Panc1 (cell line): ENCODE measurements around the gene PGM5. TPM values are rescaled to one million over a fixed set of nuclear protein-coding genes. Genes with fewer than 3 reads are reported as not detected.
A peak's percentile ranks its signal among the peaks of the same experiment; 100 is the strongest.
"Not testable (repeated sequence)": the region's sequence is repeated elsewhere in the genome, so short reads cannot be mapped to it uniquely, and the experiment has no call there.

ENCODE experiments used
- ATAC-seq: fragments of 200-7000 bp; cut with Tn5 transposase; 2 replicates; pipeline ENCODE4 v1.9.1; 2020; ENCODE audit warnings: mild to moderate bottlenecking, moderate library complexity
- BruUV-seq: library from RNA; stranded (reverse); fragments of 400-500 nt; replicated peaks from 2 replicates; lab custom pipeline; 2021; lab: Mats Ljungman, UMichigan
- CTCF ChIA-PET: fragments of 300-600 bp; sonication (Branson Sonifier 250); formaldehyde crosslinking; loops from one replicate; lab custom pipeline; 2022; ENCODE audit warnings: antibody characterized with exemption; lab: Charles Lee
- POLR2A ChIA-PET: fragments of 300-600 bp; sonication (Branson Sonifier 250); formaldehyde crosslinking; loops from one replicate; lab custom pipeline; 2022; ENCODE audit warnings: antibody characterized with exemption; lab: Charles Lee
- DNase-seq: peaks from one replicate; pipeline ENCODE4 v3.0.0-alpha.2; 2010; ENCODE audit warnings: low read depth, low spot score
- H3K27ac ChIP-seq: 2 replicates; pipeline ENCODE4 v1.5.1; 2011; ENCODE audit warnings: mild to moderate bottlenecking, low read length, inconsistent platforms
- H3K27me3 ChIP-seq: fragments of 200-500 bp; sonication (Bioruptor generic); 2 replicates; pipeline ENCODE4 v1.6.0; 2014; ENCODE audit warnings: low read length, inconsistent platforms; ENCODE audit not compliant: control insufficient read depth, insufficient read depth
- H3K36me3 ChIP-seq: fragments of 200-500 bp; sonication (Bioruptor generic); 2 replicates; pipeline ENCODE4 v1.5.1; 2014; ENCODE audit warnings: inconsistent platforms, mild to moderate bottlenecking, low read length, moderate library complexity; ENCODE audit not compliant: control insufficient read depth, insufficient read depth
- H3K4me1 ChIP-seq: 2 replicates; pipeline ENCODE4 v1.5.1; 2011; ENCODE audit warnings: inconsistent platforms, mild to moderate bottlenecking, low read length, moderate library complexity; ENCODE audit not compliant: control insufficient read depth, insufficient read depth
- H3K4me3 ChIP-seq, 2 experiments: 2 replicates each; pipeline ENCODE4 v1.5.1; 2011 to 2012; ENCODE audit warnings: low read depth in 2 of 2, low read length in 2 of 2, mild to moderate bottlenecking in 2 of 2, inconsistent platforms in 1 of 2, moderate library complexity in 1 of 2
- H3K9me3 ChIP-seq: fragments of 200-500 bp; sonication (Bioruptor generic); 2 replicates; pipeline ENCODE4 v1.5.1; 2014; ENCODE audit warnings: low read depth, mild to moderate bottlenecking, inconsistent platforms, low read length, moderate library complexity; ENCODE audit not compliant: control insufficient read depth, insufficient read depth
- in situ Hi-C: cut with HindIII; loops from 2 replicates; pipeline ENCODE4 v1.10.0; 2016; ENCODE audit warnings: low sequenced_read_pairs, low pct_unique_long_range_greater_than_20kb
- intact Hi-C: fragments of 100-400 bp; cut with micrococcal nuclease; formaldehyde crosslinking; loops from one replicate; pipeline ENCODE4 v1.10.0; 2022; ENCODE audit not compliant: unreplicated experiment
- total RNA-seq: library from RNA; stranded (reverse); gene quantifications from one replicate; pipeline ENCODE4 v1.2.1, GENCODE V29; 2021; ENCODE audit not compliant: unreplicated experiment
- TF ChIP-seq, protein P1 (sequence below): fragments of 450-650 bp; IDR thresholded peaks from 2 replicates; pipeline ENCODE4 v1.5.1; 2017; ENCODE audit warnings: mild to moderate bottlenecking

The PGM5 gene
- total RNA-seq, 1 experiment from 2014 or later: 0.21 TPM

DNA sequence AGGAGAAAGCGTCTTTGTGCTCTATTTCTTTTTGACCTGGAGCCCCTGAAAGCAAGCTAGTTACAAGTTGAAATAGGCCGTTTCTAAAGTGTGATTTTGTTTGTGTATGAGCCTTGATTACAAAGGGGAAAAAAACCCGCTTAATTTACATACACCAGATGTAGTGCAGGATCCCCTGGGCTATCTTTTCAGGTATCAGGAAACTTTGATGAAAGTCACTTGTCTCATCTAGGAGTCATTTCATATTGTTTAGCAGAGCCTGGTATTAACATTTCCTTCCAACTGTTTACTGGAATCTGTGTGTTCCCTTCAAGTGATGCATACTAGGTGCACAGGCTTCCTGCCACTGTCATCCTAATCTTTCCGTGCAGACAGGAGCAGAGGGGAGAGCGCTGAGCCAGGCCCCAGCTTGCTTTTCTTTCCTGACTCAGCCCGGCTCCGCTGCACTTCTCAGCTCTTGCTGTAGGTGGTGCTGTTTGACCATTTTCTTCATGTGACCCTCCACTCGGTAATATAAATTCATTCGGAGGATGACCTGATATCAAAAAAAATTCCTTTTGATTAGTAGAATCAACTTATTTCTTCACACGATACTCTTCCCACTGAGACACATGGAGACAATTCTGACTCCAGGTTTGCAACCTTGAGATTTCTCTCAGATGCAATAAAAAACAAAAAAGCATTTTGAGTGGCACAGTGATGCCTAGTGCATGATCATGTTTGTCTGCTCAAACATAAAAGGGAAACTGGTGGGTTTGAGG lies 14.0 kb upstream of the PGM5 start:
- H3K27me3 ChIP-seq, in situ Hi-C loops, H3K27ac ChIP-seq, DNase-seq, H3K4me1 ChIP-seq, H3K9me3 ChIP-seq, H3K4me3 ChIP-seq, BruUV-seq, H3K36me3 ChIP-seq, intact Hi-C loops: not testable (repeated sequence)
- CTCF ChIA-PET: interaction anchor here (0.6 kb wide), 2 partner anchors 167 to 217 kb away, joined by 3 to 8 read pairs; no protein-coding TSS in a partner anchor
- peak; percentile 87 for ATAC-seq
- POLR2A ChIA-PET: interaction anchor here (0.7 kb wide), 1 partner anchor 694 kb away, joined by 3 read pairs; no protein-coding TSS in a partner anchor
- TF ChIP-seq, protein P1, sequence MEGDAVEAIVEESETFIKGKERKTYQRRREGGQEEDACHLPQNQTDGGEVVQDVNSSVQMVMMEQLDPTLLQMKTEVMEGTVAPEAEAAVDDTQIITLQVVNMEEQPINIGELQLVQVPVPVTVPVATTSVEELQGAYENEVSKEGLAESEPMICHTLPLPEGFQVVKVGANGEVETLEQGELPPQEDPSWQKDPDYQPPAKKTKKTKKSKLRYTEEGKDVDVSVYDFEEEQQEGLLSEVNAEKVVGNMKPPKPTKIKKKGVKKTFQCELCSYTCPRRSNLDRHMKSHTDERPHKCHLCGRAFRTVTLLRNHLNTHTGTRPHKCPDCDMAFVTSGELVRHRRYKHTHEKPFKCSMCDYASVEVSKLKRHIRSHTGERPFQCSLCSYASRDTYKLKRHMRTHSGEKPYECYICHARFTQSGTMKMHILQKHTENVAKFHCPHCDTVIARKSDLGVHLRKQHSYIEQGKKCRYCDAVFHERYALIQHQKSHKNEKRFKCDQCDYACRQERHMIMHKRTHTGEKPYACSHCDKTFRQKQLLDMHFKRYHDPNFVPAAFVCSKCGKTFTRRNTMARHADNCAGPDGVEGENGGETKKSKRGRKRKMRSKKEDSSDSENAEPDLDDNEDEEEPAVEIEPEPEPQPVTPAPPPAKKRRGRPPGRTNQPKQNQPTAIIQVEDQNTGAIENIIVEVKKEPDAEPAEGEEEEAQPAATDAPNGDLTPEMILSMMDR: peak; percentile 38; the same call in 1 of the 2 replicates

DNA sequence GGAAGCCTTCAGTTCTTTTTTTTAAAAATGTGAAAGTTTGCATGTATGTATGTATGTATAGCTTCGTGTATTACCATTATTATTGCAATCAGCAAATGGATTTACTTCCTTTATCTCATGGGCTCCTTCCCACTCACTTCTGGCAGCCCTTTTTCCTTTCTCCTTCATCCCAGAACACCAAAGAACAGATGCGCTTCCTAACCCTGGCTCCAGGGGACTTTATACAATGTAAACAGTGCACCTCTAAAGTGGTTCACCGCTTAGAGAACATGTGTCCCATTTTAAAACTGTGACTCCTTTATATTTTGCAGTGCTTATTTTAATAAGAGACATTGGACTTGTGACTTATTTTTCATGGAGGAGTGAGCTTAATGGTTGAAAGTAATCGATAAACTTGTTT lies 13.2 kb upstream of the PGM5 start:
- in situ Hi-C loops, H3K27ac ChIP-seq, intact Hi-C loops, H3K4me3 ChIP-seq, POLR2A ChIA-PET, H3K36me3 ChIP-seq, DNase-seq, H3K9me3 ChIP-seq, BruUV-seq, H3K27me3 ChIP-seq, H3K4me1 ChIP-seq, ATAC-seq: not testable (repeated sequence)
- CTCF ChIA-PET: interaction anchor here (0.6 kb wide), 2 partner anchors 167 to 216 kb away, joined by 3 to 8 read pairs; no protein-coding TSS in a partner anchor

DNA sequence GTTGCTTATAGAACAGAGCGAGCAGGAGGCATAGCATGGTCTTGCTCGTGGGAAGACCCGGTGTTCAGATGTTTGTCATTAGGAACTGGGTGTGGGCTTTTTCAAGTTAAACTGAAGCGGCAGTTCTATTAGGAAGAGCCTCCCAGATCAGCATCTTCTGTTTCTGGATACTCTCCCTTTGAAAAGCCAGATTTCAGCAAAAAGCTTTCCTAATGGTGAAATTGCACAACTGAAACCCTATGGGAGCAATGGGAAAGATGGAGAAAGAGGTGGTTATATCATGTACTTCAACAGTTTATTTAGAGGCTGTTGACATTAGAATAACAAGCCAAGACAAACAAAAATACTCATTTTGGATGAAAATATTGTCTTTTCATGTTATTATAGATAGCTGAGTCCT lies 12.4 kb upstream of the PGM5 start:
- intact Hi-C loops, H3K27me3 ChIP-seq, in situ Hi-C loops, BruUV-seq, H3K36me3 ChIP-seq, H3K27ac ChIP-seq, H3K9me3 ChIP-seq, POLR2A ChIA-PET, ATAC-seq, H3K4me1 ChIP-seq, CTCF ChIA-PET, DNase-seq, H3K4me3 ChIP-seq: not testable (repeated sequence)

DNA sequence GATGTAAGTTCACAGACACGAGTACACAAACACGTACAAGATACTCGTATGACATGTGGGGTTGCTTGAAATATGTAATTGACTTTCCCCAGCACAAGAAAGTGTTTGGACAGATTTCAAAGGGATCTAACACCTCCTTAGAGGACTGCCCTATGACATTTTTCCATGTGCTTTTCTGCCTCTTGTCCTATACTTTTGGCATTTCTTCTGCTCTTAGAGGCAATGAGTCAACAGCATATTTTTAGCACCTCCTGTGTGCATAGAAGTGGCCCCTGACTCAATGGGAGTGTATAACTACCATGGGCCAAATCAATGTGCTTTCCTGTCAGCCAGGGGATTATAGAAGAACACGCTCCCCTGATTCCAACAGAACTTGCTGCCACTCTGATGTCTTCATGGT lies 4.7 kb upstream of the PGM5 start:
- DNase-seq, H3K27ac ChIP-seq, H3K4me3 ChIP-seq, in situ Hi-C loops, POLR2A ChIA-PET, ATAC-seq, CTCF ChIA-PET, H3K36me3 ChIP-seq, H3K27me3 ChIP-seq, intact Hi-C loops, H3K4me1 ChIP-seq, H3K9me3 ChIP-seq, BruUV-seq: not testable (repeated sequence)

DNA sequence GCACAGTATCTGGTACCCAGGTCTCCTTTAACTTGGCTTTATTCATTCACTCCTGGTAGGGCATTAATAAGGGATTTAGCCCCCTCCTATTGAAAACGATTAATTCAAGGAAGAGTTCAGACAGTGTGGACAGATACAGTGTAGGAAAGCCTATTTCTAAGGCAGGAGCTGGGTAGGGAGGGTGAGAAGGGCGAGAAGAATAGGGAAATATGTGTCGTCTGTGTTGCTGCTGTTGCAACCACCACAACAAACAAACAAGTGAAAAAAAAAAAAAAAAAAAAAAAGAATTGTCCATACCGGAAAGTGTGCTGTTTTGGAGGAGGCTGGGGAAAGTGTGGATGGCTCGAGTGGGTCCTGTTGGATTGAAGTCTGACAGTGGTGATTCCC lies 425 bp upstream of the PGM5 start:
- in situ Hi-C loops, H3K36me3 ChIP-seq, ATAC-seq, H3K27ac ChIP-seq, intact Hi-C loops, DNase-seq, H3K9me3 ChIP-seq, CTCF ChIA-PET, H3K27me3 ChIP-seq, POLR2A ChIA-PET, BruUV-seq, H3K4me1 ChIP-seq, H3K4me3 ChIP-seq: not testable (repeated sequence)

DNA sequence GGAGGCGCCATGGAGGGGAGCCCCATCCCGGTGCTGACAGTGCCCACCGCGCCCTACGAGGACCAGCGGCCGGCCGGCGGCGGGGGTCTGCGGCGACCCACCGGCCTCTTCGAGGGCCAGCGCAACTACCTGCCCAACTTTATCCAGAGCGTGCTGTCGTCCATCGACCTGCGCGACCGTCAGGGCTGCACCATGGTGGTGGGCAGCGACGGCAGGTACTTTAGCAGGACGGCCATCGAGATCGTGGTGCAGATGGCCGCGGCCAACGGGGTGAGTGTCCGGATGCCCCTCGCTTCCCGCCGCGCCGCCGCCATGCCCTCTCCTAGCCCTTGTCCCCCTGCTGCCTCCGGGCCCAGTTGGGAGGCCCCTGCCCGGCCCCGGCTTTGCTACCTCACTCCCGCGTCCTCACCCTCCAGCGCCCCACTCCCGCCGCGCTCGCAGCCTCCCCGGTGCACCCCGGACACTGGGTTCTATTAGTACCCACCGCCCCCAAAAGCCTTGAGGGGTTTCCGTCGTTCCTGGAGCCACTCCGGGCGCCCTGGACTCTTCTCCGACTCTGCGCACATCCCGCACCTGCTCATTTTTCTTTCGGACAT lies 806 bp downstream of the PGM5 start:
- H3K9me3 ChIP-seq, H3K36me3 ChIP-seq, BruUV-seq, in situ Hi-C loops, intact Hi-C loops, POLR2A ChIA-PET, H3K4me1 ChIP-seq, H3K27me3 ChIP-seq, DNase-seq, H3K27ac ChIP-seq, CTCF ChIA-PET: not testable (repeated sequence)
- peak overlapping the region in 1 of 2 experiments; percentile 27; a peak in 2 of 4 replicates for H3K4me3 ChIP-seq
- 0 out of 2 replicates have a peak, but pooled peaks have one; percentile 26 for ATAC-seq
